PC-9 (cell line): ENCODE measurements around the gene ELOVL5. TPM values are rescaled to one million over a fixed set of nuclear protein-coding genes. Genes with fewer than 3 reads are reported as not detected.

Experiments used
- BruUV-seq: library from RNA; stranded (reverse); fragments of 400-500 nt; replicated peaks from 2 replicates; lab custom pipeline; 2021; lab: Mats Ljungman, UMichigan
- CTCF ChIA-PET: fragments of 300-600 bp; sonication (Branson Sonifier 250); formaldehyde crosslinking; loops from one replicate; lab custom pipeline; 2022; ENCODE audit warnings: antibody characterized with exemption; lab: Charles Lee
- POLR2A ChIA-PET: fragments of 300-600 bp; sonication (Branson Sonifier 250); formaldehyde crosslinking; loops from one replicate; lab custom pipeline; 2022; ENCODE audit warnings: antibody characterized with exemption; ENCODE audit not compliant: unreplicated experiment; lab: Charles Lee
- DNase-seq, 2 experiments: peaks; one replicate each; pipeline versions ENCODE4 v3.0.0 to v3.0.0-alpha.2; 2015 to 2022; ENCODE audit warnings: mixed read lengths in 1 of 2
- H2AFZ ChIP-seq: fragments of 200-600 bp; sonication (generic); 2 replicates; pipeline ENCODE4 v1.8.1; 2017; ENCODE audit warnings: antibody characterized with exemption
- H3F3A ChIP-seq: fragments of 200-600 bp; sonication (generic); 2 replicates; pipeline ENCODE4 v1.8.1; 2017; ENCODE audit warnings: antibody characterized with exemption, mild to moderate bottlenecking, low read depth; ENCODE audit not compliant: insufficient read depth
- H3K27ac ChIP-seq: fragments of 200-600 bp; sonication (generic); 2 replicates; pipeline ENCODE4 v1.6.1; 2016; ENCODE audit warnings: mixed run types
- H3K27me3 ChIP-seq: fragments of 200-600 bp; sonication (generic); 2 replicates; pipeline ENCODE4 v1.6.1; 2016; ENCODE audit warnings: low read depth, mixed run types; ENCODE audit not compliant: insufficient read depth
- H3K36me3 ChIP-seq: fragments of 200-600 bp; sonication (generic); 2 replicates; pipeline ENCODE4 v1.6.1; 2016; ENCODE audit warnings: low read depth, mixed run types
- H3K4me1 ChIP-seq: fragments of 200-600 bp; sonication (generic); replicated peaks from 2 replicates; pipeline ENCODE4 v1.6.1; 2016; ENCODE audit warnings: mixed run types; ENCODE audit not compliant: insufficient read depth
- H3K4me2 ChIP-seq: fragments of 200-600 bp; sonication (generic); 2 replicates; pipeline ENCODE4 v1.6.1; 2017; ENCODE audit warnings: mixed run types
- H3K4me3 ChIP-seq: fragments of 200-600 bp; sonication (generic); 2 replicates; pipeline ENCODE4 v1.6.1; 2016; ENCODE audit warnings: mixed run types
- H3K79me2 ChIP-seq: fragments of 200-600 bp; sonication (generic); 2 replicates; pipeline ENCODE4 v1.6.1; 2017; ENCODE audit warnings: low read depth, mixed run types
- H3K9me2 ChIP-seq: fragments of 200-600 bp; sonication (generic); 2 replicates; pipeline ENCODE4 v1.8.1; 2017; ENCODE audit warnings: mild to moderate bottlenecking; ENCODE audit not compliant: insufficient read depth
- H3K9me3 ChIP-seq: fragments of 200-600 bp; sonication (generic); 2 replicates; pipeline ENCODE4 v1.8.1; 2016; ENCODE audit warnings: low read depth; ENCODE audit not compliant: insufficient read depth
- H4K20me1 ChIP-seq: fragments of 200-600 bp; sonication (generic); 2 replicates; pipeline ENCODE4 v1.8.1; 2017; ENCODE audit not compliant: insufficient read depth
- EZH2 ChIP-seq: fragments of 200-600 bp; sonication (generic); IDR thresholded peaks from 2 replicates; pipeline ENCODE4 v1.8.0; 2017; ENCODE audit warnings: antibody characterized with exemption, low read depth
- intact Hi-C: fragments of 100-400 bp; cut with micrococcal nuclease; formaldehyde crosslinking; loops from one replicate; pipeline ENCODE4 v1.10.0; 2022; ENCODE audit not compliant: unreplicated experiment
- microRNA-seq: library from miRNA; unstranded; fragments of <30 nt; microRNA quantifications from one replicate; pipeline ENCODE4 v1.2.0, GENCODE V29; 2021; ENCODE audit warnings: borderline number of aligned reads, borderline replicate concordance
- total RNA-seq: library from RNA; stranded (reverse); gene quantifications from 2 replicates; pipeline ENCODE4 v1.2.3, GENCODE V29; 2021
- TF ChIP-seq, protein P1 (sequence below): fragments of 200-600 bp; sonication (generic); conservative IDR thresholded peaks from 2 replicates; pipeline ENCODE4 v1.6.1; 2017; ENCODE audit warnings: mixed run types, antibody characterized with exemption, mild to moderate bottlenecking, moderate library complexity

ELOVL5 gene
- total RNA-seq, 1 experiment from 2014 or later = 108 TPM

DNA sequence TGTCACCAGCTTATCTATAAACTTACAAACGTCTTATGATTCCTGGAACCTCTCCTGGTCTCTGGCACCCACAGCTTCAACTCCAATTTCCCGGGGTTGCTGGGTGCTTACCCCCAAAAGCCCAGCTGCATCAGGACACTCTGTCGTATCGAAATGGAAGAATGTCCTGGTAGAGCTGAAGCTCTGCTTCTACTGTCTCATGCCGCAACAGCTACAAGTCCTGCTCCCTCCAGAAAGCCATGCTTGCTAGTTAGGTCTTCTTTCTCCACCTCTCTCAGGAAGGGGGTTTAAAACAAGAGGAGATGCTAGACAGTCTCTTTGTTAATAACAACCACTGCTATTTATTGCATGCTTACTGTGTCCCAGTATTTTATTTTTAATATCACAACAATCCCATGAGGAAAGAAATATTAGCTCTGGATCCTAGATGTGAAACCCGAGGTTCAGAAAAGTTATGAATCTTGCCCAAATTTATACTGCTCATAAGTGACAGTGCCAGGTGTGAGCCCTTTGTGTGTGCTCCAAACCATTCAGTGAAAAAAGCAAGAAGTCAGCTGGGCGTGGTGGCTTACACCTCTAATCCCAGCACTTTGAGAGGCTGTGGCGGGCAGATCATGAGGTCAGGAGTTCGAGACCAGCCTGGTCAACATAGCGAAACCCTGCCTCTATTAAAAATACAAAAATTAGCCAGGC, 117.8 kb downstream of the ELOVL5 start:
- H2AFZ ChIP-seq = no peak overlapping the region
- H3K36me3 ChIP-seq = no peaks in the 10 kb centered on the region
- DNase-seq = no peak
- no peaks in the 10 kb centered on the region for H3K9me3 ChIP-seq
- no peak overlapping the region for H3K4me2 ChIP-seq
- H3K9me2 ChIP-seq = no peaks in the 10 kb centered on the region
- no peaks in the 10 kb centered on the region for H3K27me3 ChIP-seq
- no peaks in the 10 kb centered on the region for H3K79me2 ChIP-seq
- no peak overlapping the region for H3K4me3 ChIP-seq
- ChIA-PET POLR2A (no interaction called here), CTCF (no interaction called here)
- no peaks in the 10 kb centered on the region for H3K4me1 ChIP-seq
- intact Hi-C loops = no loop called here
- H4K20me1 ChIP-seq = no peaks in the 10 kb centered on the region; the same call in 1 of the 2 replicates
- H3K27ac ChIP-seq = no peak overlapping the region
- no TSS peak for BruUV-seq
- no peaks in the 10 kb centered on the region for H3F3A ChIP-seq
- TF ChIP-seq, protein P1, sequence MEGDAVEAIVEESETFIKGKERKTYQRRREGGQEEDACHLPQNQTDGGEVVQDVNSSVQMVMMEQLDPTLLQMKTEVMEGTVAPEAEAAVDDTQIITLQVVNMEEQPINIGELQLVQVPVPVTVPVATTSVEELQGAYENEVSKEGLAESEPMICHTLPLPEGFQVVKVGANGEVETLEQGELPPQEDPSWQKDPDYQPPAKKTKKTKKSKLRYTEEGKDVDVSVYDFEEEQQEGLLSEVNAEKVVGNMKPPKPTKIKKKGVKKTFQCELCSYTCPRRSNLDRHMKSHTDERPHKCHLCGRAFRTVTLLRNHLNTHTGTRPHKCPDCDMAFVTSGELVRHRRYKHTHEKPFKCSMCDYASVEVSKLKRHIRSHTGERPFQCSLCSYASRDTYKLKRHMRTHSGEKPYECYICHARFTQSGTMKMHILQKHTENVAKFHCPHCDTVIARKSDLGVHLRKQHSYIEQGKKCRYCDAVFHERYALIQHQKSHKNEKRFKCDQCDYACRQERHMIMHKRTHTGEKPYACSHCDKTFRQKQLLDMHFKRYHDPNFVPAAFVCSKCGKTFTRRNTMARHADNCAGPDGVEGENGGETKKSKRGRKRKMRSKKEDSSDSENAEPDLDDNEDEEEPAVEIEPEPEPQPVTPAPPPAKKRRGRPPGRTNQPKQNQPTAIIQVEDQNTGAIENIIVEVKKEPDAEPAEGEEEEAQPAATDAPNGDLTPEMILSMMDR = no peak
- no peak for TF ChIP-seq EZH2

DNA sequence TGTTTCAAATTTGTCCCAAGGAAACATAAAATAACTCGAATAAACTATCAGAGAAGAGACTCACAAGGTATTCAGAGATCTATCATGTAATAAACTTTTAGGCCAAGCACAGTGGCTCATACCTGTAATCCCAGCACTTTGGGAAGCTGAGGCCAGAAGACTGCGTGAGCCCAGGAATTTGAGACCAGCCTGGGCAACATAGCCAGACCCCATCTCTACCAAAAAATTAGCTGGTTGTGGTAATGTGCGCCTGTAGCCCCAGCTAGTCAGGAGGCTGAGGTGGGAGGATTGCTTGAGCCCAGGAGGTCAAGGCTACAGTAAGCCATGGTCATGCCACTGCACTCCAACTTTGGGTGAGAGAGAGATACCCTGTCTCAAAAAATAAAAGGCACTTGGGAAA, 120.9 kb downstream of the ELOVL5 start:
- Histone ChIP-seq H2AFZ (no peak overlapping the region), H3K79me2 (no peaks in the 10 kb centered on the region), H3K27ac (no peak overlapping the region), H3K4me2 (no peak overlapping the region), H3K4me3 (no peak overlapping the region), H3K4me1 (no peaks in the 10 kb centered on the region), H3K36me3 (no peaks in the 10 kb centered on the region), H4K20me1 (no peaks in the 10 kb centered on the region; the same call in 1 of the 2 replicates), H3K9me3 (no peaks in the 10 kb centered on the region), H3K27me3 (no peaks in the 10 kb centered on the region), H3K9me2 (no peaks in the 10 kb centered on the region), H3F3A (no peaks in the 10 kb centered on the region)
- ChIA-PET POLR2A (no interaction called here), CTCF (no interaction called here)
- DNase-seq = no peak
- intact Hi-C loops = no loop called here
- TF ChIP-seq EZH2 = no peak
- TF ChIP-seq, protein P1 = no peak
- no TSS peak for BruUV-seq

- no peaks in the 10 kb centered on the region for H3K4me1 ChIP-seq
- intact Hi-C loops = no loop called here
- no peak overlapping the region for H3K4me2 ChIP-seq
- no peak overlapping the region for H3K4me3 ChIP-seq
- TF ChIP-seq, protein P1 = no peak
- TF ChIP-seq EZH2 = no peak
- no peak overlapping the region for H2AFZ ChIP-seq
- no peak for DNase-seq
- no peaks in the 10 kb centered on the region for H3K36me3 ChIP-seq
- ChIA-PET POLR2A (interaction anchor here (0.6 kb wide), 1 partner anchor 154 kb away, joined by 6 read pairs; no protein-coding TSS in a partner anchor), CTCF (no interaction called here)
- H3K9me2 ChIP-seq = no peaks in the 10 kb centered on the region
- no peaks in the 10 kb centered on the region for H4K20me1 ChIP-seq
- no peaks in the 10 kb centered on the region for H3F3A ChIP-seq
- no peaks in the 10 kb centered on the region for H3K9me3 ChIP-seq
- BruUV-seq = no TSS peak
- no peaks in the 10 kb centered on the region for H3K27me3 ChIP-seq
- H3K27ac ChIP-seq = no peak overlapping the region
- no peaks in the 10 kb centered on the region for H3K79me2 ChIP-seq
Measured at GRCh38 chr6:53220605-53221004, 128.1 kb downstream of the ELOVL5 start.

Small RNA genes within 50 kb of the gene (microRNA-seq; reads per million reads assigned to microRNA genes)
- gene MIR5685 = not detected

Other genes starting within 250 kb of the ELOVL5 start
- gene GCM1, start 200.1 kb downstream of the ELOVL5 start, total RNA-seq = 0.13 TPM in 2 replicates
- gene GCLC, start 196.2 kb upstream of the ELOVL5 start, total RNA-seq = 213 and 254 TPM in 2 replicates